Measurements from ENCODE around the gene CPSF3. TPM values are rescaled to one million over a fixed set of nuclear protein-coding genes. Genes with fewer than 3 reads are reported as not detected.

Gene CPSF3
- total RNA-seq, 1 experiment from 2014 or later, result 95.5 TPM

DNA sequence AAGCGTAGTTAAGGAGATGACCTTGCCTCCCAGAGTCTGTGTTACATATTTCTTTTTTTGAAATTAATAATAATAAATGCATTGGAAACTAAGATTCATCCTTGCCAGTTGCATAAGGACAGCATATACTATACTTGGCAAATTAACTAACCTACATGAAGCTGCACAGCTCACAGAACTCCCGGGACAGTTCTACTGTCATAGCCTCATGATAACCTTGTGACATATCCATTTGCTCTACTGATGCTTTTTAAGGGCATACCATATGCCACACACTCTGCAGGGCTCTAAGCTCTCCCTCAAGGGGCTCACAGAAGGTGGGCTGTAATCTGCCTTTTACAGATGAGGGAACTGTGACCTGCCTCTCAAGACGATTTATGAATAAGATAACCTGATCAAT is 3.9 kb upstream of the CPSF3 start:
- Histone ChIP-seq H3K79me1 (ENCODE audit: insufficient read depth, low read depth, low read length, poor library complexity, severe bottlenecking) (no peaks in the 10 kb centered on the region), H3K23me2 (ENCODE audit: insufficient read length, low read depth, low read length, poor library complexity, severe bottlenecking) (peaks cover 13% of the 10 kb centered on the region), H2BK20ac (ENCODE audit: low read depth, low read length, poor library complexity, severe bottlenecking) (no peak overlapping the region), H3K9me3 (ENCODE audit: control insufficient read depth, low read depth, low read length) (no peaks in the 10 kb centered on the region), H3K9ac (ENCODE audit: extremely low read depth, insufficient read length, low read length) (no peak overlapping the region), H3K23ac (ENCODE audit: insufficient read length, low read depth, low read length) (no peak overlapping the region), H3K79me2 (ENCODE audit: insufficient read depth, low read length) (no peaks in the 10 kb centered on the region; the same call in 1 of the 2 replicates), H2AFZ (ENCODE audit: low read length) (no peak overlapping the region), H3K56ac (ENCODE audit: insufficient read length, low read depth, low read length) (no peak overlapping the region), H2BK12ac (ENCODE audit: insufficient read length, low read depth, low read length) (no peak overlapping the region), H3K27me3 (ENCODE audit: insufficient read depth, low read length) (no peaks in the 10 kb centered on the region), H4K91ac (ENCODE audit: insufficient read length, low read depth, low read length) (no peak overlapping the region), H4K8ac (replicated peaks; ENCODE audit: insufficient read length, low read depth, low read length) (no peak overlapping the region), H2AK5ac (ENCODE audit: insufficient read length, low read length) (no peak overlapping the region), H3K4me2 (ENCODE audit: insufficient read depth, insufficient read length, low read length) (no peak overlapping the region), H3T11ph (ENCODE audit: low read length) (no peak overlapping the region), H4K20me1 (ENCODE audit: control insufficient read depth, insufficient read depth, insufficient read length) (no peaks in the 10 kb centered on the region), H3K18ac (ENCODE audit: insufficient read length, low read depth, low read length) (no peak overlapping the region), H3K27ac (ENCODE audit: insufficient read length, low read depth, low read length) (no peak overlapping the region), H4K5ac (ENCODE audit: insufficient read length, low read depth, low read length) (no peak overlapping the region), H2BK5ac (ENCODE audit: insufficient read length, low read length) (no peak overlapping the region), H3K4ac (ENCODE audit: low read depth, low read length) (no peak overlapping the region), H2BK120ac (ENCODE audit: low read depth, low read length, poor library complexity, severe bottlenecking) (no peak overlapping the region), H3K14ac (ENCODE audit: insufficient read depth, low read length) (no peak overlapping the region), H2BK15ac (ENCODE audit: low read depth, low read length) (no peak overlapping the region), H3K4me1 (ENCODE audit: insufficient read depth, low read length) (no peaks in the 10 kb centered on the region)
- TF ChIP-seq, protein P1, sequence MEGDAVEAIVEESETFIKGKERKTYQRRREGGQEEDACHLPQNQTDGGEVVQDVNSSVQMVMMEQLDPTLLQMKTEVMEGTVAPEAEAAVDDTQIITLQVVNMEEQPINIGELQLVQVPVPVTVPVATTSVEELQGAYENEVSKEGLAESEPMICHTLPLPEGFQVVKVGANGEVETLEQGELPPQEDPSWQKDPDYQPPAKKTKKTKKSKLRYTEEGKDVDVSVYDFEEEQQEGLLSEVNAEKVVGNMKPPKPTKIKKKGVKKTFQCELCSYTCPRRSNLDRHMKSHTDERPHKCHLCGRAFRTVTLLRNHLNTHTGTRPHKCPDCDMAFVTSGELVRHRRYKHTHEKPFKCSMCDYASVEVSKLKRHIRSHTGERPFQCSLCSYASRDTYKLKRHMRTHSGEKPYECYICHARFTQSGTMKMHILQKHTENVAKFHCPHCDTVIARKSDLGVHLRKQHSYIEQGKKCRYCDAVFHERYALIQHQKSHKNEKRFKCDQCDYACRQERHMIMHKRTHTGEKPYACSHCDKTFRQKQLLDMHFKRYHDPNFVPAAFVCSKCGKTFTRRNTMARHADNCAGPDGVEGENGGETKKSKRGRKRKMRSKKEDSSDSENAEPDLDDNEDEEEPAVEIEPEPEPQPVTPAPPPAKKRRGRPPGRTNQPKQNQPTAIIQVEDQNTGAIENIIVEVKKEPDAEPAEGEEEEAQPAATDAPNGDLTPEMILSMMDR (conservative IDR thresholded peaks at IDR 0.05), result no peak
- H3K9me3 Mint-ChIP-seq, result no peaks in the 10 kb centered on the region
- peaks cover 10% of the 10 kb centered on the region for H3K27me3 Mint-ChIP-seq (ENCODE audit: low read depth)
- H3K4me3 Mint-ChIP-seq, result no peak overlapping the region
- no peak for DNase-seq
- H3K4me1 Mint-ChIP-seq, result peaks cover 9 to 11% of the 10 kb centered on the region in 2 experiments
- no peaks in the 10 kb centered on the region; a peak in 1 of 7 replicates for H3K36me3 Mint-ChIP-seq (ENCODE audit: insufficient read depth in 1 of 3, low read depth in 3 of 3)
- no peak overlapping the region for H3K27ac Mint-ChIP-seq
- no CpG with 5 or more reads among the region's 3 CpGs for WGBS (ENCODE audit: extremely low coverage, insufficient read length, low lambda C conversion rate)
